ENCODE data around the gene CHST11.

CHST11 gene

GRCh38 chr12:104747330-104747729 lies 290.6 kb downstream of the CHST11 start:
- no peak overlapping the region for H3K4me3 ChIP-seq (ENCODE audit: low read length in 2 of 2)
- H3K27me3 ChIP-seq (ENCODE audit: control insufficient read depth in 2 of 2, insufficient read depth in 2 of 2, low read length in 2 of 2): no peaks in the 10 kb centered on the region
- H3K36me3 ChIP-seq (ENCODE audit: control insufficient read depth in 2 of 2, insufficient read depth in 2 of 2, low read length in 2 of 2): no peaks in the 10 kb centered on the region
- no peak overlapping the region for H3K27ac ChIP-seq (ENCODE audit: low read depth in 2 of 2, low read length in 2 of 2)
- no peak overlapping the region for H3K9ac ChIP-seq (ENCODE audit: low read depth in 1 of 2, low read length in 2 of 2)
- H3K9me3 ChIP-seq (ENCODE audit: control insufficient read depth in 2 of 2, low read length in 2 of 2): no peaks in the 10 kb centered on the region
- H3K4me1 ChIP-seq (ENCODE audit: control insufficient read depth in 2 of 2, insufficient read depth in 2 of 2, low read length in 2 of 2): peaks cover 5 to 6% of the 10 kb centered on the region in 2 donors

GRCh38 chr12:104747955-104748354 lies 291.2 kb downstream of the CHST11 start:
- Histone ChIP-seq H3K27ac (ENCODE audit: low read depth in 2 of 2, low read length in 2 of 2) (no peak overlapping the region), H3K9me3 (ENCODE audit: control insufficient read depth in 2 of 2, low read length in 2 of 2) (no peaks in the 10 kb centered on the region), H3K27me3 (ENCODE audit: control insufficient read depth in 2 of 2, insufficient read depth in 2 of 2, low read length in 2 of 2) (no peaks in the 10 kb centered on the region), H3K4me3 (ENCODE audit: low read length in 2 of 2) (no peak overlapping the region), H3K9ac (ENCODE audit: low read depth in 1 of 2, low read length in 2 of 2) (no peak overlapping the region), H3K36me3 (ENCODE audit: control insufficient read depth in 2 of 2, insufficient read depth in 2 of 2, low read length in 2 of 2) (no peaks in the 10 kb centered on the region), H3K4me1 (ENCODE audit: control insufficient read depth in 2 of 2, insufficient read depth in 2 of 2, low read length in 2 of 2) (peaks cover 5 to 6% of the 10 kb centered on the region in 2 donors)

- no peaks in the 10 kb centered on the region for H3K27me3 ChIP-seq (ENCODE audit: control insufficient read depth in 2 of 2, insufficient read depth in 2 of 2, low read length in 2 of 2)
- peak overlapping the region in 1 of 2 donors; percentile 42 for H3K27ac ChIP-seq (ENCODE audit: low read depth in 2 of 2, low read length in 2 of 2)
- H3K9me3 ChIP-seq (ENCODE audit: control insufficient read depth in 2 of 2, low read length in 2 of 2): no peaks in the 10 kb centered on the region
- H3K9ac ChIP-seq (ENCODE audit: low read depth in 1 of 2, low read length in 2 of 2): no peak overlapping the region
- no peaks in the 10 kb centered on the region for H3K36me3 ChIP-seq (ENCODE audit: control insufficient read depth in 2 of 2, insufficient read depth in 2 of 2, low read length in 2 of 2)
- peaks cover 5 to 6% of the 10 kb centered on the region in 2 donors for H3K4me1 ChIP-seq (ENCODE audit: control insufficient read depth in 2 of 2, insufficient read depth in 2 of 2, low read length in 2 of 2)
- no peak overlapping the region for H3K4me3 ChIP-seq (ENCODE audit: low read length in 2 of 2)
Measured at GRCh38 chr12:104748356-104748755, 291.6 kb downstream of the CHST11 start.

GRCh38 chr12:104748790-104749189 lies 292.0 kb downstream of the CHST11 start:
- Histone ChIP-seq H3K27me3 (ENCODE audit: control insufficient read depth in 2 of 2, insufficient read depth in 2 of 2, low read length in 2 of 2) (no peaks in the 10 kb centered on the region), H3K4me1 (ENCODE audit: control insufficient read depth in 2 of 2, insufficient read depth in 2 of 2, low read length in 2 of 2) (peaks cover 5 to 6% of the 10 kb centered on the region in 2 donors), H3K36me3 (ENCODE audit: control insufficient read depth in 2 of 2, insufficient read depth in 2 of 2, low read length in 2 of 2) (no peaks in the 10 kb centered on the region), H3K4me3 (ENCODE audit: low read length in 2 of 2) (no peak overlapping the region), H3K27ac (ENCODE audit: low read depth in 2 of 2, low read length in 2 of 2) (peak overlapping the region in 1 of 2 donors; percentile 42), H3K9me3 (ENCODE audit: control insufficient read depth in 2 of 2, low read length in 2 of 2) (no peaks in the 10 kb centered on the region), H3K9ac (ENCODE audit: low read depth in 1 of 2, low read length in 2 of 2) (no peak overlapping the region)

GRCh38 chr12:104749545-104749944 lies 292.8 kb downstream of the CHST11 start:
- no peak overlapping the region for H3K9ac ChIP-seq (ENCODE audit: low read depth in 1 of 2, low read length in 2 of 2)
- no peaks in the 10 kb centered on the region for H3K27me3 ChIP-seq (ENCODE audit: control insufficient read depth in 2 of 2, insufficient read depth in 2 of 2, low read length in 2 of 2)
- H3K27ac ChIP-seq (ENCODE audit: low read depth in 2 of 2, low read length in 2 of 2): no peak overlapping the region
- no peaks in the 10 kb centered on the region for H3K36me3 ChIP-seq (ENCODE audit: control insufficient read depth in 2 of 2, insufficient read depth in 2 of 2, low read length in 2 of 2)
- no peaks in the 10 kb centered on the region for H3K9me3 ChIP-seq (ENCODE audit: control insufficient read depth in 2 of 2, low read length in 2 of 2)
- H3K4me3 ChIP-seq (ENCODE audit: low read length in 2 of 2): no peak overlapping the region
- H3K4me1 ChIP-seq (ENCODE audit: control insufficient read depth in 2 of 2, insufficient read depth in 2 of 2, low read length in 2 of 2): peaks cover 5 to 6% of the 10 kb centered on the region in 2 donors

GRCh38 chr12:104750061-104750460 lies 293.3 kb downstream of the CHST11 start:
- Histone ChIP-seq H3K27me3 (ENCODE audit: control insufficient read depth in 2 of 2, insufficient read depth in 2 of 2, low read length in 2 of 2) (no peaks in the 10 kb centered on the region), H3K9ac (ENCODE audit: low read depth in 1 of 2, low read length in 2 of 2) (no peak overlapping the region), H3K4me3 (ENCODE audit: low read length in 2 of 2) (no peak overlapping the region), H3K36me3 (ENCODE audit: control insufficient read depth in 2 of 2, insufficient read depth in 2 of 2, low read length in 2 of 2) (no peaks in the 10 kb centered on the region), H3K4me1 (ENCODE audit: control insufficient read depth in 2 of 2, insufficient read depth in 2 of 2, low read length in 2 of 2) (peaks cover 5 to 6% of the 10 kb centered on the region in 2 donors), H3K9me3 (ENCODE audit: control insufficient read depth in 2 of 2, low read length in 2 of 2) (no peaks in the 10 kb centered on the region), H3K27ac (ENCODE audit: low read depth in 2 of 2, low read length in 2 of 2) (no peak overlapping the region)

GRCh38 chr12:104751120-104751519 lies 294.4 kb downstream of the CHST11 start:
- no peak overlapping the region for H3K27ac ChIP-seq (ENCODE audit: low read depth in 2 of 2, low read length in 2 of 2)

GRCh38 chr12:104751594-104751993 lies 294.8 kb downstream of the CHST11 start:
- H3K9me3 ChIP-seq (ENCODE audit: control insufficient read depth in 2 of 2, low read length in 2 of 2): no peaks in the 10 kb centered on the region
- H3K4me1 ChIP-seq (ENCODE audit: control insufficient read depth in 2 of 2, insufficient read depth in 2 of 2, low read length in 2 of 2): peaks cover 5 to 6% of the 10 kb centered on the region in 2 donors
- no peaks in the 10 kb centered on the region for H3K36me3 ChIP-seq (ENCODE audit: control insufficient read depth in 2 of 2, insufficient read depth in 2 of 2, low read length in 2 of 2)
- H3K9ac ChIP-seq (ENCODE audit: low read depth in 1 of 2, low read length in 2 of 2): no peak overlapping the region
- no peaks in the 10 kb centered on the region for H3K27me3 ChIP-seq (ENCODE audit: control insufficient read depth in 2 of 2, insufficient read depth in 2 of 2, low read length in 2 of 2)
- H3K4me3 ChIP-seq (ENCODE audit: low read length in 2 of 2): no peak overlapping the region
- no peak overlapping the region for H3K27ac ChIP-seq (ENCODE audit: low read depth in 2 of 2, low read length in 2 of 2)

More at GRCh38 chr12:104751120-104751519, 294.4 kb downstream of the CHST11 start:
- H3K4me3 ChIP-seq (ENCODE audit: low read length in 2 of 2): no peak overlapping the region
- peaks cover 5 to 6% of the 10 kb centered on the region in 2 donors for H3K4me1 ChIP-seq (ENCODE audit: control insufficient read depth in 2 of 2, insufficient read depth in 2 of 2, low read length in 2 of 2)
- no peaks in the 10 kb centered on the region for H3K9me3 ChIP-seq (ENCODE audit: control insufficient read depth in 2 of 2, low read length in 2 of 2)
- no peaks in the 10 kb centered on the region for H3K27me3 ChIP-seq (ENCODE audit: control insufficient read depth in 2 of 2, insufficient read depth in 2 of 2, low read length in 2 of 2)
- H3K36me3 ChIP-seq (ENCODE audit: control insufficient read depth in 2 of 2, insufficient read depth in 2 of 2, low read length in 2 of 2): no peaks in the 10 kb centered on the region
- H3K9ac ChIP-seq (ENCODE audit: low read depth in 1 of 2, low read length in 2 of 2): no peak overlapping the region

- H3K36me3 ChIP-seq (ENCODE audit: control insufficient read depth in 2 of 2, insufficient read depth in 2 of 2, low read length in 2 of 2): no peaks in the 10 kb centered on the region
- H3K4me1 ChIP-seq (ENCODE audit: control insufficient read depth in 2 of 2, insufficient read depth in 2 of 2, low read length in 2 of 2): peaks cover 5 to 6% of the 10 kb centered on the region in 2 donors
- no peaks in the 10 kb centered on the region for H3K27me3 ChIP-seq (ENCODE audit: control insufficient read depth in 2 of 2, insufficient read depth in 2 of 2, low read length in 2 of 2)
- H3K9me3 ChIP-seq (ENCODE audit: control insufficient read depth in 2 of 2, low read length in 2 of 2): no peaks in the 10 kb centered on the region
- H3K27ac ChIP-seq (ENCODE audit: low read depth in 2 of 2, low read length in 2 of 2): no peak overlapping the region
- H3K9ac ChIP-seq (ENCODE audit: low read depth in 1 of 2, low read length in 2 of 2): no peak overlapping the region
- H3K4me3 ChIP-seq (ENCODE audit: low read length in 2 of 2): no peak overlapping the region
Measured at GRCh38 chr12:104752016-104752415, 295.3 kb downstream of the CHST11 start.

GRCh38 chr12:104752881-104753280 lies 296.1 kb downstream of the CHST11 start:
- Histone ChIP-seq H3K4me1 (ENCODE audit: control insufficient read depth in 2 of 2, insufficient read depth in 2 of 2, low read length in 2 of 2) (peaks cover 0 to 6% of the 10 kb centered on the region in 2 donors), H3K36me3 (ENCODE audit: control insufficient read depth in 2 of 2, insufficient read depth in 2 of 2, low read length in 2 of 2) (peaks cover 3 to 5% of the 10 kb centered on the region in 2 donors), H3K9ac (ENCODE audit: low read depth in 1 of 2, low read length in 2 of 2) (no peak overlapping the region), H3K9me3 (ENCODE audit: control insufficient read depth in 2 of 2, low read length in 2 of 2) (no peaks in the 10 kb centered on the region), H3K4me3 (ENCODE audit: low read length in 2 of 2) (no peak overlapping the region), H3K27me3 (ENCODE audit: control insufficient read depth in 2 of 2, insufficient read depth in 2 of 2, low read length in 2 of 2) (no peaks in the 10 kb centered on the region), H3K27ac (ENCODE audit: low read depth in 2 of 2, low read length in 2 of 2) (no peak overlapping the region)

GRCh38 chr12:104756901-104757300 lies 300.2 kb downstream of the CHST11 start:
- Histone ChIP-seq H3K4me3 (ENCODE audit: low read length in 2 of 2) (no peak overlapping the region), H3K27me3 (ENCODE audit: control insufficient read depth in 2 of 2, insufficient read depth in 2 of 2, low read length in 2 of 2) (no peaks in the 10 kb centered on the region), H3K4me1 (ENCODE audit: control insufficient read depth in 2 of 2, insufficient read depth in 2 of 2, low read length in 2 of 2) (peaks cover 0 to 2% of the 10 kb centered on the region in 2 donors), H3K9ac (ENCODE audit: low read depth in 1 of 2, low read length in 2 of 2) (no peak overlapping the region), H3K9me3 (ENCODE audit: control insufficient read depth in 2 of 2, low read length in 2 of 2) (no peaks in the 10 kb centered on the region), H3K27ac (ENCODE audit: low read depth in 2 of 2, low read length in 2 of 2) (no peak overlapping the region), H3K36me3 (ENCODE audit: control insufficient read depth in 2 of 2, insufficient read depth in 2 of 2, low read length in 2 of 2) (peaks cover 3 to 5% of the 10 kb centered on the region in 2 donors)
